Astrocyte (in vitro differentiated cells and primary cell): Measurements from ENCODE around the gene MYMK.

Source experiments
- EZH2 ChIP-seq: IDR thresholded peaks from 2 replicates; pipeline ENCODE4 v1.6.1; 2012; ENCODE audit warnings: mild to moderate bottlenecking, low read length, inconsistent platforms; ENCODE audit not compliant: insufficient read depth
- TF ChIP-seq, protein P1 (sequence below): IDR thresholded peaks from 2 replicates; pipeline ENCODE4 v1.5.1; 2011; ENCODE audit warnings: low read depth, mild to moderate bottlenecking, inconsistent platforms, low read length, moderate library complexity; ENCODE audit not compliant: insufficient read depth

DNA sequence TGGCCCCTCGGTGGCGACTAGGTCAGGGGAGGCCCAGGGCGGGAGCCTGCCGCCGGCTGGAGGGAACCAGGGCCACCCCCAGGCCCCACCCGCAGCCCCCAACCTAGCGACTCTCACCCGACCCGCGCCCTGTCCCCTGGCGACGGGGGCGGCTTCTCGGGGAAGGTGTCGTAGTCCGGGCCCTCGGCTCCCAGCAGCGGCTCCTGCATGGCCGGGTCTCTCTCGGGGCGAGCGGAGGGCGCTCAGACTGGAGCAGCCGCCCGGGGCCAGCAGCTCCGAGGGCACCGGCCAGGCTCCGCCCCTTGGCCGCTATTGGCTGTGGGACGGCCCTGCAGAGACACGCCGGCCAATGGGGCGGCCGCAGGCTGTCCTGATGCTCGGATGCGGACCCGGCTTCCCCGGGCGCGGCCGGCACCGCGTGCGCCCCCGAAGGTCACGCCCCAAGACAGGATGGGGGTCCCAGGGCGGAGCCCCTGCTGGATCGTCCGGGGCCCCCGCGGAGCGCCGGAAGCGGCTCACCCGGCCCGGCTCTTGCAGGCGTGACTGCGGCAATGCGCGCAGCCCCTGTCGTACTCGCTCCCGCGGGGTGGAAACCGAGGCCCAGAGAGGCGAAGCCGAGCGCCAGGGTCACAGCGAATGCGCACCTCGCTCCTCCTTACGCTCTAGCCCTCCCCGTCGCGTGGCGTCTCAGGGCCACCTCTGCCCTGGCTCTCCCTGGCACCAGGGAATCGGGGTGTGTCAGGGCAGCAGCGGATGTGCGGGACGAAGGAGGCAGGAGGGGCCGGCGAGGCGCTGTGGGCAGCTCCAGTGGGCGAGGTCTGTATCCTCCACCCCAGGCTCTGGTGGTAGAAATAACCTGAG, 45.7 kb downstream of the MYMK start, which contains the start of gene SLC2A6:
- TF ChIP-seq, protein P1, sequence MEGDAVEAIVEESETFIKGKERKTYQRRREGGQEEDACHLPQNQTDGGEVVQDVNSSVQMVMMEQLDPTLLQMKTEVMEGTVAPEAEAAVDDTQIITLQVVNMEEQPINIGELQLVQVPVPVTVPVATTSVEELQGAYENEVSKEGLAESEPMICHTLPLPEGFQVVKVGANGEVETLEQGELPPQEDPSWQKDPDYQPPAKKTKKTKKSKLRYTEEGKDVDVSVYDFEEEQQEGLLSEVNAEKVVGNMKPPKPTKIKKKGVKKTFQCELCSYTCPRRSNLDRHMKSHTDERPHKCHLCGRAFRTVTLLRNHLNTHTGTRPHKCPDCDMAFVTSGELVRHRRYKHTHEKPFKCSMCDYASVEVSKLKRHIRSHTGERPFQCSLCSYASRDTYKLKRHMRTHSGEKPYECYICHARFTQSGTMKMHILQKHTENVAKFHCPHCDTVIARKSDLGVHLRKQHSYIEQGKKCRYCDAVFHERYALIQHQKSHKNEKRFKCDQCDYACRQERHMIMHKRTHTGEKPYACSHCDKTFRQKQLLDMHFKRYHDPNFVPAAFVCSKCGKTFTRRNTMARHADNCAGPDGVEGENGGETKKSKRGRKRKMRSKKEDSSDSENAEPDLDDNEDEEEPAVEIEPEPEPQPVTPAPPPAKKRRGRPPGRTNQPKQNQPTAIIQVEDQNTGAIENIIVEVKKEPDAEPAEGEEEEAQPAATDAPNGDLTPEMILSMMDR: no peak
- TF ChIP-seq EZH2: no peak
